Measurements from ENCODE around the gene KCTD3.

Gene KCTD3

DNA sequence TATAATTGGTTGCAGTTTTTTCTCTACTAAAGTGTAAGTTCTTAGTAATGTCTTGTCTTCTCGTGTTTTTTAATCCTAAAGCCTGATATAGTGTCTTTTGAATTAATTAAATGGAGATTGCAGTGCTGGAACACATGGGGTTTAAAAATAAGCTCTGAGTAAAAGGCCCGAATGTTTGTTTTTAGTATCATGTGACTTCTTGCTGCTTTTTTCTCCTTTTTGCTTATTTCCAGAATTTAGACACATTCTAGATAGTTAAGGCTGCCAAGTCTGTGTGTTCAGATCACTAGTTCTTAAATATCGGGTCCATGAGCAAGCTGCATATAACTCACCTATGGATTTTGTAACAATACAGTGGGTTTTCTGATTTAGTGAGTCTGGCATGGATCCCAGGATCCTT is 27.5 kb downstream of the KCTD3 start:
- H3K27ac ChIP-seq, result no peak overlapping the region
- TF ChIP-seq, protein P1, sequence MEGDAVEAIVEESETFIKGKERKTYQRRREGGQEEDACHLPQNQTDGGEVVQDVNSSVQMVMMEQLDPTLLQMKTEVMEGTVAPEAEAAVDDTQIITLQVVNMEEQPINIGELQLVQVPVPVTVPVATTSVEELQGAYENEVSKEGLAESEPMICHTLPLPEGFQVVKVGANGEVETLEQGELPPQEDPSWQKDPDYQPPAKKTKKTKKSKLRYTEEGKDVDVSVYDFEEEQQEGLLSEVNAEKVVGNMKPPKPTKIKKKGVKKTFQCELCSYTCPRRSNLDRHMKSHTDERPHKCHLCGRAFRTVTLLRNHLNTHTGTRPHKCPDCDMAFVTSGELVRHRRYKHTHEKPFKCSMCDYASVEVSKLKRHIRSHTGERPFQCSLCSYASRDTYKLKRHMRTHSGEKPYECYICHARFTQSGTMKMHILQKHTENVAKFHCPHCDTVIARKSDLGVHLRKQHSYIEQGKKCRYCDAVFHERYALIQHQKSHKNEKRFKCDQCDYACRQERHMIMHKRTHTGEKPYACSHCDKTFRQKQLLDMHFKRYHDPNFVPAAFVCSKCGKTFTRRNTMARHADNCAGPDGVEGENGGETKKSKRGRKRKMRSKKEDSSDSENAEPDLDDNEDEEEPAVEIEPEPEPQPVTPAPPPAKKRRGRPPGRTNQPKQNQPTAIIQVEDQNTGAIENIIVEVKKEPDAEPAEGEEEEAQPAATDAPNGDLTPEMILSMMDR (conservative IDR thresholded peaks at IDR 0.05), result no peak
- TF ChIP-seq ZFX (IDR thresholded peaks at IDR 0.05), result no peak

DNA sequence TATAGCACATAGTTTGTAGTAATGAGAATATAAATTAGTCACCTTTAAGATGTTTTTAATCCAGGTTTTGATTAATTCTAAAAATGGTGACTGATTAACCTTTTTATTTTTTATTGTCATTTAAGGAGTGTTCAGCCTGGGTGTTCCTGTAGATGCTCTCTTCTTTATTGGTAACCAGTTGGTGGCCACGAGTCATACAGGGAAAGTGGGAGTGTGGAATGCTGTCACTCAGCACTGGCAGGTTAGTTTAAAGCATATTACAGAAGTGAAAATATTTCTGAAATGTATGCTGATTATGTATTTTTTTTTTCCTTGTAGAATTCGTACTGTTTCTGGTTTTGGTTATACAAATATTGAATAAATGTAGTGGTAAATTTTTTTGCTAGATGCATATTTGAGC is 28.1 kb downstream of the KCTD3 start:
- no peak overlapping the region for H3K27ac ChIP-seq
- no peak for TF ChIP-seq ZFX (IDR thresholded peaks at IDR 0.05)
- TF ChIP-seq, protein P1 (conservative IDR thresholded peaks at IDR 0.05), result no peak

DNA sequence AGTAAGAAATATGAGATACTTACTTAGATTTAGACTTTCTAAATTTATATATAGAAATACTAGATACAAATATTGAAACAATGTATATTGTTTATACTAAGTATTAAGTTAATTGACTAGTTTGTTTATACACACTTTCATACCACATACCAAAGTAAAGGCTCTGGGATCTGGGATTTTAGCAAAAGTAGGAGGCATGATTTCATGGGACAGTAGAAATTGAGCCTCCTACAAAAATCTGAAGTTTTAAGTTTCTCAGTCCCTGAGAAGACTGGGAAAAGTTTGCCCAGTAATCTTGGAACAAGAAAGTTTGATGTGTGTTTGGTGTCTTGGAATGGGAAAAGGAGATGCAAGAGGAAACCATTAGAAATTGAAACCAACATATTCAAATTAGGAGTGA is 30.9 kb downstream of the KCTD3 start:
- H3K27ac ChIP-seq, result no peak overlapping the region
- TF ChIP-seq, protein P1 (conservative IDR thresholded peaks at IDR 0.05), result no peak
- no peak for TF ChIP-seq ZFX (IDR thresholded peaks at IDR 0.05)

DNA sequence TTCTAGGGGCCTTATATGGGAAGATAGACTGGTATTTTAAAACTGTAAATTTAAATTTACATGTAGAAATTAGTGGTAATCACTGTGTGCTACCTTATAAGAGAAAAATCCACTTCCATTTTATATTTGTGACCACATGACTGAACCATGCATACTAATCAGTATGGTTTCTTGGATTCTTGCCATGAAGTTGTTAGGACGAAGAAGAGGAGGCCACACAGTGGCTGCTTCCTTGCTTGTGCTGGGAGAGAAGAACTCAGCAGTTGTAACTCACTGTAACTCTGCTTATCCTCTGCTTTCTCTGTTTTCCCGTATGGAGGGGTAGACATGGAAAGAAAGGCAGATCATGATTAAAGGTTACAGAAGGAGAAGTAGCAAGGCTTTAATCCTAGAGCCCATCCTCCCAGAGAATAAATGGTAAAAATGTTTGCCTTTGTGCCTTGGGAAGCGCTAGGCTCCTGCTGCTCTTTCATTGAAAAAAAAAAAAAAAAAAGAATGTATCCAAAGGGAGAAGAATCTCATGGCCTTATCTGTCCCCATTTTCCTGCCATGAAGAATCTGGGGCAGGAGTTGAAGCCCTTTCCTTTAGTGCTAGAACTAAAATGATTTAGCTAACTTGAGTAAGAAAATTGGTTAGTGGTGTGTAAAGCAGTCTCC is 32.4 kb downstream of the KCTD3 start:
- H3K27ac ChIP-seq, result no peak overlapping the region
- no peak for TF ChIP-seq ZFX (IDR thresholded peaks at IDR 0.05)
- TF ChIP-seq, protein P1 (conservative IDR thresholded peaks at IDR 0.05), result no peak

DNA sequence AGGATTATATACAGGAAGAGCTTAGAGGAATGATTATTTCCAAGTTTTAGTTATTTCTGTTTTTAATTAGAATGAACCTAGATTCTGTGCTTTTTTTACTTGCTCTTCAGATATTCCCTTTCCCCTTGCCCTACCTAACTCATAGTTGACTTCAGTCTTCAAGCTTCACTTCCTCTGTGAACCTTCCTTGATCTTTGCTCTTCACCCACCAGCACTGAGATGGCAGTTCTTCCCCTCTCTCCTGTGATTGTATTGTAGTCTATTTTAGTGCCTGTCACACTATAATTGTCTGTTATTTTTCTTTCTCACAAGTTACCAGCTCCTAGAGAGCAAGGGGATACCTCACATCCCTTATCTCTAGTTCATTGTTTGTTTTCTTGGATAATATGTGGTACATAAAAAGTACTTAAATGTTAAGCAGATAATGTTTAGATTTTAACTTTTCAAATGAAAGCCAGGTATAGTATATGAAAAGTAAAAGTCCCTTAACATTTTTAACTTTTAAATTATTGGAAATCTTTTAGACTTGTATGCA is 33.2 kb downstream of the KCTD3 start:
- TF ChIP-seq, protein P1 (conservative IDR thresholded peaks at IDR 0.05), result no peak
- TF ChIP-seq ZFX (IDR thresholded peaks at IDR 0.05), result no peak
- H3K27ac ChIP-seq, result no peak overlapping the region

DNA sequence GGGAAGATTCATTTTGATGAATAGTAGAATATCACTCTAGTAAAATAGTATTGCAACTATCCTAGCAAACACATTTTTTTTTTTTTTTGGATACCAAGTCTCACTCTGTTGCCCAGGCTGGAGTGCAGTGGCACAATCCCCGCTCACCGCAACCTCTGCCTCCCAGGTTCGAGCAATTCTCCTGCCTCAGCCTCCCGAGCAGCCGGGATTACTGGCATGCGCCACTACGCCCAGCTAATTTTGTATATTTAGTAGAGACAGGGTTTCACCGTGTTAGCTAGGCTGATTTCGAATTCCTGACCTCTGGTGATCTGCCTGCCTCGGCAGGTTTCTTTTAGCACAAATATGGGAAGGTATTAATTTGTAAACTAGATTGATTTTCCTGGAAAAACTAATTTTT is 33.8 kb downstream of the KCTD3 start:
- no peak overlapping the region for H3K27ac ChIP-seq
- no peak for TF ChIP-seq ZFX (IDR thresholded peaks at IDR 0.05)
- TF ChIP-seq, protein P1 (conservative IDR thresholded peaks at IDR 0.05), result no peak

DNA sequence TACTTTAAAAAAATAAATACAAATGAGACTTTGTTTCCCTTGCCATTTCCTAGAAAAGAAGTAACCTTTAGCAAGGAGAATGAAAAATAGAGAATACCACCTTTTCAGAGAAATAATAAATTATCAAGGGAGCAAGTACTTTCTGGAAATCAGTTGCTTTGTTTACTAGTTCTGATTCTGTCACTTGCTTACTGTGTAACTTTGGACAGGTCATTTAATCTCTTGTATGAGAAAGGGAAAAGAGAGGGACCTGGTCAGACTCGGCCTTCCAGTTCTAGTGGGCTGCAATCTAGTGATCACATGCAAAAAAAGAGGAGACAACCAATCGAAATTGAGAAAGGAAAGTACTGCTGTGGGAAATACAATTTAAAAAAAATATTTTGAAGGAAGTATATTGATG is 34.2 kb downstream of the KCTD3 start:
- TF ChIP-seq, protein P1 (conservative IDR thresholded peaks at IDR 0.05), result no peak
- TF ChIP-seq ZFX (IDR thresholded peaks at IDR 0.05), result no peak
- no peak overlapping the region for H3K27ac ChIP-seq

Measured in C4-2B (cell line).